MM.1S (cell line): ENCODE results near the gene POM121L2.

Experiments
- EZH2 ChIP-seq: fragments of 300-600 bp; sonication (generic); optimal IDR thresholded peaks from 2 replicates; pipeline ENCODE3; 2017; ENCODE audit warnings: low read depth, mild to moderate bottlenecking, antibody characterized with exemption, low read length, mixed read lengths
- EZH2phosphoT487 ChIP-seq: fragments of 300-600 bp; sonication (generic); IDR thresholded peaks from 2 replicates; pipeline ENCODE4 v1.6.1; 2018; ENCODE audit warnings: antibody characterized with exemption, low read length
- TF ChIP-seq, protein P1 (sequence below): fragments of 300-600 bp; sonication (generic); IDR thresholded peaks from 2 replicates; pipeline ENCODE4 v1.5.1; 2016; ENCODE audit warnings: antibody characterized with exemption, low read length, mixed read lengths

- TF ChIP-seq EZH2 = no peak
- TF ChIP-seq, protein P1, sequence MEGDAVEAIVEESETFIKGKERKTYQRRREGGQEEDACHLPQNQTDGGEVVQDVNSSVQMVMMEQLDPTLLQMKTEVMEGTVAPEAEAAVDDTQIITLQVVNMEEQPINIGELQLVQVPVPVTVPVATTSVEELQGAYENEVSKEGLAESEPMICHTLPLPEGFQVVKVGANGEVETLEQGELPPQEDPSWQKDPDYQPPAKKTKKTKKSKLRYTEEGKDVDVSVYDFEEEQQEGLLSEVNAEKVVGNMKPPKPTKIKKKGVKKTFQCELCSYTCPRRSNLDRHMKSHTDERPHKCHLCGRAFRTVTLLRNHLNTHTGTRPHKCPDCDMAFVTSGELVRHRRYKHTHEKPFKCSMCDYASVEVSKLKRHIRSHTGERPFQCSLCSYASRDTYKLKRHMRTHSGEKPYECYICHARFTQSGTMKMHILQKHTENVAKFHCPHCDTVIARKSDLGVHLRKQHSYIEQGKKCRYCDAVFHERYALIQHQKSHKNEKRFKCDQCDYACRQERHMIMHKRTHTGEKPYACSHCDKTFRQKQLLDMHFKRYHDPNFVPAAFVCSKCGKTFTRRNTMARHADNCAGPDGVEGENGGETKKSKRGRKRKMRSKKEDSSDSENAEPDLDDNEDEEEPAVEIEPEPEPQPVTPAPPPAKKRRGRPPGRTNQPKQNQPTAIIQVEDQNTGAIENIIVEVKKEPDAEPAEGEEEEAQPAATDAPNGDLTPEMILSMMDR = no peak
- no peak for TF ChIP-seq EZH2phosphoT487
These were observed 48.2 kb downstream of the POM121L2 start for GRCh38 chr6:27263886-27264285.
